Activated T-cell treated with anti-CD3 and anti-CD28 coated beads for 48 hours (primary cell): ENCODE measurements around the gene CIB2.

Experiments
- DNase-seq: peaks from one replicate; pipeline ENCODE4 v3.0.0-alpha.2; 2020; ENCODE audit warnings: low read depth

The CIB2 gene

DNA sequence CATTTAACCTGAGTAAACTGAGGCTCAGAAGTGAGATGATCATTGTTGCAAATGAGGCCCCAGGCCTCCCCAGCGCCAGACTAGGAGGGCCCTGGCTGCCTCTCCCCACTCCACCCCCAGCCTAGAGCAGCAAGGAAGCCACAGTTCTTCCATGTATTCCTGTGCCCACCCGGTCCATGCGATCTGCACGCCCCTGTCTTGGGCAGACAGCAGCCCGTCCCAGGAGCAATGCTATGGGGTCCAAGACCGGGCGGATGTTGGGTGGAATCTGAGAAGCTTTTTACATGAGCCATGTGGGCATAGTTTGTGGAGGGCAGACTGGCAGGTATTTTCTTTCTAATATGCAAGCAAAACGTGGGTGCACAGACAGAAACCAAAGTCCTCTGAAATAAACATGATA, 23.8 kb downstream of the CIB2 start:
- no peak for DNase-seq

GRCh38 chr15:78105476-78106241, 25.6 kb downstream of the CIB2 start:
- DNase-seq = no peak

GRCh38 chr15:78104566-78105475, 26.4 kb downstream of the CIB2 start:
- no peak for DNase-seq

DNA sequence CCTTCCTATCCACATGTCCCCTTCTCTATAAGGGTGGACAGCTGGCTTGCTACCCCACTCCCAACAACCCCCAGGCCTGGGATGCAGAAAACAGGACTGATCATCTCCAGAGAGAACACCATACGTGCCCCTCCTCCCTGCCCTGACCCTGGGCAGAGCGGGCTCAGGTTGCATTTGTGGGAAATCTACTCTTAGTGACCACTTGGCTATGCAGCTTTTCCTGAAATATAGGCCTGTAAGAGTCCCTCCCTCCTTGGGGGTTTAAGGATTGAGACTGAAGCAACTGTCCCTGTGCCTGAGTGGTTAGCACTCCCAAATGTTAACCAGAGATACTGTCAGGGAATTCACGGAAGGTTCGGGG, 27.1 kb downstream of the CIB2 start:
- no peak for DNase-seq

DNA sequence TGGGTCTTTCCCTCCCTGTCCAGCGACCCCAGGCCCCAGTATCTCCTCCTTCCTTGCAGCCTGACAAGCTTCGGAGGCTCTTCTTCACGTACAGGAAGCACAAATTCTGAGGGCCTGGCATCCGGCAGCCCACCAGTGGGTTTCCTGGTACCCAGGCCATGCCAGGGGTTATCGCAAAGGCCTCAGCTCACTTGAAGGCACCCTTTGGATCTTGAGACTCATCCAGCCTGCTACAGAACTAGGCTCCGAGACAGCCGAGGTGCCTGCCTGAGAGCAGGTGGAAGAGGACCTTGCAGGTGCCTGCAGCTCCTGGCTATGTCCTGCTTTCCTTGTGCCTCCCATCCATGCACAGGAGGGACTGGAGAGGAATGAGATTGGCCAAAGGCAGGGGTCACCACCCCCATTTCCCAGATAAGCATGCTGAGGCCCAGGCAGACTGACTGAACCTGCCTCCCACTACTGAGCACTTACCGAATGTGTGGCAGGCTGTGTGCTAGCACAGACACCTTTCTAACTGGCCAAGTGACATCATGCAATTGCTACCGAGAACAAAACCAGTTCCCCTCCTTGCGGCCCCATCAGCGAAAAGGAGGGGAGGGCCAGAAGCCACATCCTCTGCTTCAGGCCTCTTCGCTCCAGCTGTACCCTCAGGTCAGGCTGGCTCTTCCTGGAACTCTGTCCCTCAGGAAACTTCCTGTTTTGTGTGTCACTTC, 27.7 kb downstream of the CIB2 start:
- peak; percentile 56 for DNase-seq

- DNase-seq = no peak
These were observed 28.5 kb downstream of the CIB2 start for GRCh38 chr15:78102741-78103140.

DNA sequence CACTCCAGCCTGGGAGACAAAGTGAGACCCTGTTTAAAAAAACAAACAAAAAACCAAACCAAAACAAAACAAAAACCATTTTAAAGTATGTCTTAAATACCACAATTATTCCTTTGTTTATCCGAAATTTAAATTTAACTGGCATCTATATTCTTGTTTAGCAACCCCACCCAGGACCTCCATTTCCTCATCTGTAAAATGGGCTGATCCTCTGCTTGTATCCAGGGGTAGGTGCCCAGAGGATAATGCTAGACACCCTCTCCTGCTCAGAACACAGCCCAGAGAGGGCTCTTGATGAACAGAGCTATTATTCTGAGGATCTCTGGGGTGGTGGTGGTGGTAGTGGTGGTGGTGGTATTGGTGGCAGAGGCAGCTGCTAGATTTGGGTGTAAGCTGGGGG, 29.0 kb downstream of the CIB2 start:
- no peak for DNase-seq

- no peak for DNase-seq
These were observed 29.7 kb downstream of the CIB2 start for GRCh38 chr15:78101423-78102105.

GRCh38 chr15:78100886-78101285, 30.4 kb downstream of the CIB2 start:
- no peak for DNase-seq

GRCh38 chr15:78098131-78098755, 33.0 kb downstream of the CIB2 start:
- DNase-seq = no peak

DNA sequence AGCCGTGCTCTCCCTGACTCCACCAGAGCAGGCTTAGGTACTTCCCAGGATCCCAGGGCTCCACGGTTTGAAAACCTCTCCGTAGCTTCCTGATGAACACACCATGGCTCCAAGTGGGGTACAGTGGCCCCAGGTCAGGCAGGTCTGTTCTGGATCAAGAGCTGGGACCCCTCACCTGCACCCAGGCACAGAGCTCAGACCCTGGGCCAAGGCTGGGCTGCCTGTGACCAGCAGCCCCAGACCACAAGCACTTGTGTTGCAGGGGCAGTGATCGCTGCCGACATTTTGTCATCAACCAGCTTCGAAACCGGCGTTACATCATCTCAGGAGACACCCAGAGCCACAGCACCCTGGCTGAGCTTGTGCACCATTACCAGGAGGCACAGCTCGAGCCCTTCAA, 33.6 kb downstream of the CIB2 start:
- no peak for DNase-seq

DNA sequence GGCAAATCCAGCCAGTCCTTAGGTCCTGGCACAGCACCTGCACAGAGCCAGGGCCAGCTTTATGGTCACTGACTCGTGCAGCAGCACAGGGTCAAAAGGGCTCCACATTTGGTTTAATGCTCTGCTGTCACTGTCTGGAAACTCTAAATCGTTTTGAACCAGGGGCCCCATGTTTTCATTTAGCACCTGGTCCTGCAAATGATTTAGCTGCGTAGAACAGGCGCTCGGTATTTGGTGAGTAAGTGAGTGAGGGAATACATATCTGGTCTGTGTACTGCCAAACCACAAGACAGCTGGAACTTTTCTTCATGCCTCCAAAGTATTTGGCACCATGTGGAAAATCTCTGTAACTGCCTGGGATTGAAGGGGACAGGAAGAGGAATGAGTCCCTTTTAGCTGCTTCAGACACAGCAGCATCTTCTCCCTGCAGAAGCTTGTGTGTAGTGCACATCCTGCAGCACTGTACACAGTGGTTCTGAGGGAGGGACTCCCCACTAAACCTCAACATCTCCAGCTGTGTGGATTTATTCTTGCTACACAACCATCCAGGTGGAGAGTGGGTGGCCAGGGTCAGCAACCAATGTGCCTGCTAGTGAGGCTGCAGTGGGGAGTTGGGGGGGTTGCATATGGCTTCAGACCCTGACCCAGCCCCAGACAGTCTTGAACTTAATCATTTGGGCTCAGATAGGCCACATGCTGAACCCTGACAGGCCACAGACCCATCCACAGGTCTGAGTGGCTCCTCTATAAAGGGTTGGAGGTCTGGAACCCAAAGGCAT, 37.8 kb downstream of the CIB2 start:
- DNase-seq = no peak

DNA sequence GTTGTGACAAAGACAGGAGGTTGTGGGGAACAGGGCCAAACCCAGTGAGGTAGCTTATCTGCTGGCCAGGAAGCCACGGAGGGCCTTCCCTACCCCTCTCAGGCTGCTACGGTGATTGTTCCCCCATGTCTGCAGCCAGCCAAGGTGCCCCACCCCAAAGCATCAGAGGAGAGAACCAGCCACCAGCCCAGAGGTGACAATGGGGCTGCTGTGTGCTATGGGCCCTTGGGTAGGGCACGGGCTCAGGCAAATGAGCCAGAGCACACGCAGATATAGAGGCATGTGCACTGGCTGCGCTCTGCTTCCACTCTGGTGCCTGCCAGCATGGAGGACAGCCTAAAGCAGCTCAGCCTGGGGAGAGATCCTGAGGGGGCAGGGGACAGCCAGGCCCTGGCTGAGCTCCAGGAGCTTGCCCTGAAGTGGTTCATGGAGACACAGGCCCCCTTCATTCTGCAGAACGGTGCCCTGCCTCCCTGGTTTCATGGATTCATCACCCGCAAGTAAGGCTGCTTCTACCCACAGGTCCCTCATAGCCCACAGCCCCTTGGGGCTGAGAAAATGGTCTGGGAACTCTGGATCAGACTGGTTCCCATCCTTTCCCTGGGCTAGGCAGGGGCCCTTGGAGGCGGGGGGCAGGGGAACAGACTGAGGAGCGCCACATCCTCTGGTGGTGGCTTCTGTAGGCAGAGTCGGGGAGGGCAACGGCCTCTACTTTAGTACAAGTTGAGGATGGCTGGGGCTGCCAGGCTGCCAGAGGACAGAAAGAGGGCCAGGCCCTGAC, 38.8 kb downstream of the CIB2 start, which contains the start of gene SH2D7:
Gene SH2D7 (plus strand): TSS at position 301 of the 781 bp plus-strand sequence. CDS start 24 bp downstream, at position 325.
- no peak for DNase-seq

GRCh38 chr15:78090422-78091063, 40.7 kb downstream of the CIB2 start:
- DNase-seq = no peak

GRCh38 chr15:78088773-78089080, 42.5 kb downstream of the CIB2 start:
- no peak for DNase-seq

GRCh38 chr15:78087951-78088772, 43.1 kb downstream of the CIB2 start:
- no peak for DNase-seq

DNA sequence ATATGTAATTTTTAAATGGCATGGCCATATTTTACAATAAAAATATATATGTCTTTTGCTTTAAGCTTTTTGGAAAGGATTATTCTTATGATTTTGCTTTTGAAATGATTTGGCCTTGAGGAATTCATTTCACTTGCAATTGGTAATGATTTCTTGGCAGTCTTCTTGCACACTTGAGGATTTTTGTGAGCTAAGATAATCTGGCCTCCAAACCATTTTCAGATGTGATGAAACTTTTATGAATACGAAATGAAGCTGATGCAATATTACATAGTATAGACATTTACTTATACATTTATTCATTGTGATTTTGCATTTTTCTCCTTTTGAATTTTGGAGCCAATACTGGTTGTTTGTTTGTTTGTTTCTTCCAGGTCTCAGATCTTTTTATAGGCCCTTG, 45.3 kb downstream of the CIB2 start:
- DNase-seq = no peak

- DNase-seq = no peak
These were observed 46.8 kb downstream of the CIB2 start for GRCh38 chr15:78084449-78084750.
